Stimulated activated CD4-positive, alpha-beta T cell treated with anti-CD3 and anti-CD28 coated beads, Interleukin-1b, Interleukin-23, amount 100 ng/mL, for 48 hours (primary cell): Measurements from ENCODE around the gene DCUN1D3.
"Not testable (repeated sequence)": the region's sequence is repeated elsewhere in the genome, so short reads cannot be mapped to it uniquely, and the experiment has no call there.

Source experiments
- DNase-seq: peaks from one replicate; pipeline ENCODE4 v3.0.0-alpha.2; 2020

DCUN1D3 gene

DNA sequence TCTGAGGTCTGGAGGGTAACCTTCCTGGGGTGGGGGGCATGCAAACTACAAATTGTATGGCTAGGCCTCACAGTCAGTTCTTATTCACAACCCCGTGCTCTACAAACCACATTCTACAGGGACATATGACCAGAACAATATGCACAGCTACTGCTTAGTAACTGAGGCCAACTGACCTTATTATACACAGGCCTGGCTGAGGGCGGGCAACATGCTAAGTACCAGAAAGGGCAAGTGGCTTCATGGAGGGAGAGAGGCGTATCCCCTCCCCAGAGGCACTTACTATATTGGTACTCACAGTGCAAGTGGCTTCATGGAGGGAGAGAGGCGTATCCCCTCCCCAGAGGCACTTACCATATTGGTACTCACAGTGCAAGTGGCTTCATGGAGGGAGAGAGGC, 39.2 kb downstream of the DCUN1D3 start:
- DNase-seq: not testable (repeated sequence)

DNA sequence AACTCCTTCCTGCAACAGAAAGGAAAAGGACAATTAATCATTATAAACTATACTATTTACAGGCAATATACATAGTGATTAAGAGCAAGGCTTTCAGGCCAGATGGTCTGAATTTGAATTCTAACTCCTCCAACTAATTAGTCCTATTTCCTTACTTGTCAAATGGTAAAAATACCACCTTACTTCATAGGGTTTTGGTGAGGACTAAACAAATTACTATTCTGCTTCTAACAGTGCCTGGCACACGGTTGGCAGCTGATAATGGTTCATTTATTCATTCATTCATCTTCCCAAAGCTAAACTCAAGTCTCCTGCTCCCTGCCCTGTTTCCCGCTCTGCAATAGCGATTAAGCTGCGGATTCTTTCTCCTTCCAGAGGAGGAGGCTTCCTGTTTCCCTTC, 39.8 kb downstream of the DCUN1D3 start:
- DNase-seq: no peak

DNA sequence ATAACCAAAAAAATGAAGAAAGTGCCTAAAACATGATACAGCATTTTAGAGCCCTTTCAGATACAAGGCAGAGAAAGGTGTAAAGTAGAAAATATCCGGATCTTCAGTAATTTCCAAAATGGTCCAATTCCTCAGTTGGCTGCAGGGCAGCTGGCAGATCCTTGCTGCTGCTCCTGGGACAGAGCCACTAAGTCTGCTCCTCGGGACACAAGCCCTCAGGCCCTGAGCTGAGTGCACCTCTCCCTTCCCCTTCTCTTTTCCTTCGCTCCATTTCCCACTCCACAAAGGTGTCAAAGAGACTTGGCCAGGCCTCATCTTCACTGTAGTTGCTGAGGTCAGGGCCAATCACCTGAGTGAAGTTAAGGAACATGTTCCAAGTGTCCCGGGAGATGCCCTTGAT, 40.5 kb downstream of the DCUN1D3 start:
- no peak for DNase-seq

DNA sequence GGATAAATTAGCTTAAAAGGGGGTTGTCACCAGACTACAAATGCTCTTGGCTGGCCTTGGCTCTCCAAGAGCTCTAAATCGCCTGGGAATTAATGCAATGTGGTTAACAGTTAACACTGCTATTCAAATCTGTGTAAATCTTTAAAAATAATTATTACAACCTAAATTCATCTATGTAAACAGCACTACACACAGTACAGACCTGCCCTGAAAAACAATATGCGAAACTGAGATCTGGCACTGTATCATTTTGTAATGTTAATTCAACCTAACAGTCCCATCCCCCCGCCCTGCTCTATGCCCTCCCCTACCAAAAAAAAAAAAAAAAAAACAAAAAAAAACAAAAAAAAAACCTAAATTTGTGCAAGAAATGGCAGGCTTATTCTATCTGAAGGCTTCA, 40.9 kb downstream of the DCUN1D3 start:
- no peak for DNase-seq

DNA sequence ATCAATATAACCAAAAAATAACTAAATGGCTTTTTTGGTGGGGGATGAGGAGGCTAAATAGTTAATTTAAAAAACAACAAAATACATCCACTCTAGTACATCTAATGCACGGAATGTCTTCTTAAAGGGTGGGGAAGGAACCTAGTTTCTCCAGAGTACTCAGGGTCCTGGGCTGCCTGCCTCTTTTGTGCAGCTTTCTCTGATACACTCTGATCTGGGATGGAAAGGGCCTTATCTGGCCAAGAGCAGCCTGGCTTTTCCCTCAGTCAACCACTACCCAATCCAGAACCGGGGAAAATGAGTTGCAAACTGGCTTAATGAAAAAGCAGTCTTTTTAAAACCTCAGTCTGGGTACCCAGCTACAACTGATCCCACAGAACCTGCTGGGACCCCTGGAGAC, 42.9 kb downstream of the DCUN1D3 start:
- DNase-seq: no peak

DNA sequence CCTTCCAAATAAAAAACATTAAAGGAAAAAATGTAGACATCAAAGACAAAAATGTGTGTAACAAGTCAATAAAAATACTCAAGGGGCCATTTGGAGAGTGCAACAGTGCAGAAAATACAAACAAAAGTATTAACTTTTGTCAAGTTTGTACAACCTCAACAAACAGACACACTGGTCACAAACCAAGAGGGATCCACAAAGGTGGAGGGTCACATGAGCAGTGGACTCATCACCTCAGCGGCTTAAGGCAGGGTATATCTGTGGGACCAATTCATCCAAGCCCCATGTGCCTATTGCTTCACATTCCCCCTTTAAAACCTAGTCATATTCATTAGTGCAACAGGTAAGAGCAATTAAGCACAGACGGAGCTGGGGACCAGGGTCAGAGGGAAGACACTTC, 45.2 kb downstream of the DCUN1D3 start:
- DNase-seq: no peak

DNA sequence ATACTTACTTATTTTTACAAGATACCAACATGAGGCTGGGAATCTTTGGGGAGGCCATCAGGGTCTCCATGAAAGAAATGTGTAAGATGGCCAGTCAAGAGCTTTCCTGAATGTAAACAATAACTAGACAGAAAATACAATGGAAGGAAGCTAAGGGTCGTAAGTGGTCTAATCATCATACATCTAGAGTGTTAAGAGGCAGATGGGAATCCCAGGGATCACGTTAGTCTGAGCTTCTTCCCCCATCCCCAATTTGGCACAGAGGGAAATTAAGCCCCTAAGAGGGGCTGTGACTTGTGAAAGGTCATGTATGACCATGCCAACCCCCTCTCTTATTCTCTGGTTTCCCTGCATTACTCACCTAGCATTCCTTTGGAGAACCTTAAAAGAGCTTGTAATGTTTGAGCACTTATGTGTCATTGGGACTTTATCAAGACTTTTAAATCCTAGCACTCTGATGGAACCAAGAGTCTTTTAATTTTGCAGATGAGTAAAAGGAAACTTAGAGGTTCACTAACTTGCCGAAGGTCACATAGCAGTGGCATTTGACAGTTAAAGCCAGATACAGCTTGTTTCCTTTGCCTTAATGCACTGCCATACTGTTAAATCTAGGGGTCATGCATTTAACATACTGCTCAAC, 46.1 kb downstream of the DCUN1D3 start:
- no peak for DNase-seq

DNA sequence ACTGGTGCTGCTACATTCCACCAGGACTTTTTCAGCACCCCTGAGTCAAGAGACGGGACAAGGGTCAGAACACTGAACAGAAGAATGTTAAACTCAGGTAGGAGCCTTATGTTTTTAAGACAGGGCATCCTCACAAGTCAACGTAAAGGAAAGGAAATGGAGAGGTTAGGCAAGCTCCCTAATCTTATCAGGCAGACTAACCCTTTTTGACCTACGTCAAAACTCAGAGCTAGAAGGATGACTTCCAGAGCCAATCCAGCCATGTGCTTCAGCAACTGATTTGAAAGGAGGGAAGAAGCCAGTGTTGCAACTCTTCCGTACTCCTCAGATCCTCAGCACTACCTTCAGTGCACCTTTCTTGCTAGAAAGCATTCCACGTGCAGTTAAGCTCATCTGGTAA, 47.0 kb downstream of the DCUN1D3 start:
- DNase-seq: no peak

DNA sequence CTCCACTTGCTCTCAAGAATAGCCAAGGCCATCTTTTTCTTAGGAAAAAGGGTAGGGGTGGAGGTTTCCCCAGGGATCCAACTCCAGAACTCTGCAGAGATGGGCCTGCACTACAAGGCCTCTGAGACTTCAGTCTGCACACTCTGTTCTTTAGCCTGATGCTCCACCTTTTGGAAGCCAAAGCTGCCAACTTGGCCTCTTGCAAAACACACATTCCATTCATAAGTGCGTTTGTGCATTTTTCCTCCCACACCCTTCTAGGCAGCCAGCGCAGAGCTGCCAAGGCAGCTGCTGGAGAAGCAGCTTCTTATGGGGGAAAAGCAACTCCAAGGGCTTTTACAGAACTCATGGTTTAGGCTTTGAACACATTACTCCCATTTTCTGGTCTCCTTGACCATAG, 48.6 kb downstream of the DCUN1D3 start:
- no peak for DNase-seq

DNA sequence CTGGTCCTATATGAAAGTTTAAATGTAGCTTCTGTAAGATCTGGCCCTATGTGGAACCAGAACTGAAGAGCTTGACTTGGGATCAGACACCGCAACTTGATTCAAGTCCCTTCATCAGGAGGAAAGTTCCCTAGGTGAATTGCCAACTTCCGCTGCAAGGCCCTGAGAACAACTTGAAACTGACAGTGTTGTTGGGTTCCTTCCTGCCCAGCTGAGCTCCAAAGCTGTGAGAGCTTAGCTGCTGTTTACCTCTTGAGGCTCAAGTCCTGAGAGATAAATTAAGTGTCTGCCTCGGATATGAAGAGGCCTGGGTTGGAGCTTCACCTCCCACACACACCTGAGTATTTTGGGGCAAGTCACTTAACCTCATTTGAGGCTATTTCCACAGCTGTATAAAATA, 49.2 kb downstream of the DCUN1D3 start:
- DNase-seq: no peak

DNA sequence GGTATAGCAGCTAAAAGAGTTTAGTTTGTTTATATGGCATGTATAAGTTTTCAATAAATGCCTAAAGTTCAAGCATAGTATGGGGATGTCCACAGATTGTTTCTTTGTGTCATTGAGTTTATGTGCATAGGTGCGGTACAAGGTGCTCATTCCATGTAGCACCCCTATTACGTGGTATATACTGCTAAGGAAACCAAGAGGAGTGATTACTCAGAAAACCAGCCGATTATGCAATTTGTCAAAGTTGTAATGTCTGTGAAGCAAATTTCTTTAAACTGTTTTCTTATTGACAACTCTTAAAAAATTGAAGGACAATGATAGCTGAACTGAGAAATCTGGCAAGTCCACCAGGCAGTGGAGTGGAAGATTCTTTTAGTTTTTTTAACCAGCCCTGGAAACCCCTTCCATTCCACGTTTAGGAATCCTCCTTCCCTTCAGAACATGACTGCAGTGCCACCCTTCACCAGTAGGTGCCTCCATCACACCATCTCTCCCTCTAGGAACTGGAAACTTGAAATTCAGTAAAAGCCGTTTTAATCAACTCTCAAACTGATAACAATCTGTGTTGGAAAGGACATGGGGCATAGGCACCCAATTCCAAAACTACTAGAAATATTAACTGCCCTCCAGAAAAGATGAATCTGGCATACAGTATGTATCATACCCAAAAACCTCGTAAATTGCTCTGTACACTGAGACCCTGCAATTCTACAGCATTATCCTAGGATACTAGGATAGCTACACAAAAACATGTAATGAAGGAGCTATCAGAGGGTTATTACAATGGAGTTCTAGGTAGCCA, 50.4 kb downstream of the DCUN1D3 start:
- DNase-seq: peak; percentile 52

DNA sequence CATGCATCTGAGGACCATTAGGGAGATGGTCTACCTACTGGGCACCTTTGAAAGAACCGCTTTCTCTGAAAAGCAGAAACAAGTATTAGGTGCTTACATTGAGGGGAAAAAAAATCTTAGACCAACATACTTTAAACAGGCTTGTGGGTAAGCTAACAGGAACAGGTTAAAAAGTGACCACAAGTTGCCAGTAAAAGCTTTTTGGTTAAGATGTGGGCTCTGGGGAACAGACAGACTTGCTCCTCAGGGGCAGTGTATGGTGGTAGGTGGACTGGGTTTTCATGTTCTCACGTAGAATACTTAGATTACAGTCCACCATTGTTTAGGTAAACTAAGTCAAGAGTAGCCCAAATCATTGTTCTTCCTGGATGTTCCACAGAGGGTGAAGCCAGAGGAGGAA, 52.6 kb downstream of the DCUN1D3 start:
- DNase-seq: no peak

DNA sequence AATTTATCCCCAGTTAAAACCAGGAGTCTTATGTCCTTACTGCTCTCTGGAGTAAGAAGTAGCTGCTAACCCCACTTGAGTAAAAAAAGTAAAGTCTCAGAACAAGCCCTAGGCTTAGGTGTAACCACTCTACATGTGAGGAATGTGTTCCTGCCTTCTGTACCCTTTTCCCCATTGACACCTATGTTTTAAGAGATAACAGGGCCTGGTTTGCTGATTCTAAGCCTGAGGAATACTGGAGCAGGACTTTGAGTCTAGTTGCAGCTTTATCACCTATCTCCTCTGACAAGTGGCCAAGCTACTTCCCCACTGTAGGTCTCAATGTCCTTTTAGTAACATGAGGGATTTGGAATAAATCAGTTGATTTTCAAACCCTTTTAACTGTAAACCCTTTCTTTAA, 53.6 kb downstream of the DCUN1D3 start:
- no peak for DNase-seq

DNA sequence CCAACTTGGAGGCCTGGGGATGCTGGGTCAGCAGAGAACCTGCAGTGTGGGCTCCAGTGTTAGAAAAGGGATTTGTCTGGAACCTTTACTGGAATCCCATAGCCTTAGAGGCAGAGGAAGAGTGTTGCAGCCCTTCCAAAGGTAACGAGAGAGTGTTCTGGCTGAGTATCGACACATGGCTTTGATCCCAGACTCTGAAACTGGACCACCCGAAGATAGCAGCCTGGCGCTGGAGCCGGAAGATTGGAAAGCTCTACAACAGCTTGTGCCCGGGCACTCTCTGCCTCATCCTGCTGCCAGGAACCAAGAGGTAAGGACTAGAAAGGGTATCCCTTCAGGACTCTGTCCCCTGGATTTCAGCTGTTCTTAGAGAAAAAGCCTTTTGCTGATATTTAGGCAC, 54.1 kb downstream of the DCUN1D3 start:
- no peak for DNase-seq

DNA sequence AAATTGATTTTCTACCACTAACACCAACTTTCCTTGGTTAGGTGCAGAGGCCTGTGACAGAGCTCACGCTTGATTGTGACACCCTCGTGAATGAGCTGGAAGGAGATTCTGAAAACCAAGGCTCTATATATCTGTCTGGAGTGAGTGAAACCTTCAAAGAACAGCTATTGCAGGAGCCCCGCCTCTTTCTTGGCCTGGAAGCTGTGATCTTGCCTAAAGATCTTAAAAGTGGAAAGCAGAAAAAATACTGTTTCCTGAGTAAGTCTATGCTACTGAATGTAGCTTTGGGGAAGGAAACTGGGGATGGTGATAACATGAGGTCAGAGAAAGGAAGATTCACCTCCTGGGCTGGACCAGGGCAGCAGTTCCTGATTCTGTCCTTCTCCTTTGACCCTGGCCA, 55.6 kb downstream of the DCUN1D3 start:
- DNase-seq: peak; percentile 7

DNA sequence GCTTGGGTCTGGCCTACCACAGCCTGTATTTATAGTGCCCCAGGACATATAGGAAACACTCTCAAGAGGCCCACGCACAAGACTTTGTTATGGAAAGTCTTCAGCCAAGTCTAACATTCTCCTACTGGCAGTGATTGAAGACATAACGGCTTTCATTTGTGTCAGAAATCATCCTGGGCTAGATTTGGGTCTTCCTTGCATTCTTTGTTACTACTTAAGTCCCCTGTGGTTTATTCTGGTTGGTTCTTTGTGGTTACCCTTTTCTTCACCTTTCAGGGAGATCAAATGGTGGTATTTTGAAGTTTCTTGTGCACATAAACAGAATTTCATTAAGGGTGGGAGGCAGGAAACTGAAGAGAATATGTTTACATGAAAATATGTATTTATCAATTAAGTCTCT, 56.1 kb downstream of the DCUN1D3 start:
- no peak for DNase-seq

DNA sequence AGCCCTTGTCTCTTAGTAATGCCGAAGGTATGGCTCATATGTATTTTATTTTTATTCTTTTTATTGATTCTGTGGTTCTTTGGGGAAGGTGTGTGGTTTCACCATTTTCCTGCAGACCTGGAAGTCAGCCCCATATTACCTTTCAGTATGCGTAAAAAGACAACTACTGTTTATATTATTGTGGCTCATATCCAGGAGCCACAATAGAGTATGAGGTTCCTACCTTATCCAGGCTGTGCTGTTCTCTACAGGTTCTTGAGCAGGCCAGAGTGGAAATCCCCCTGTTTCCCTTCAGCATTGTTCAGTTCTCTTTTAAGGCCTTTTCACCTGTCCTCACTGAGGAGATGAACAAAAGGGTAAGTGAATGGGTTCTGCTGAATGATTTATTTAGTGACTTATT, 60.7 kb downstream of the DCUN1D3 start:
- DNase-seq: no peak

DNA sequence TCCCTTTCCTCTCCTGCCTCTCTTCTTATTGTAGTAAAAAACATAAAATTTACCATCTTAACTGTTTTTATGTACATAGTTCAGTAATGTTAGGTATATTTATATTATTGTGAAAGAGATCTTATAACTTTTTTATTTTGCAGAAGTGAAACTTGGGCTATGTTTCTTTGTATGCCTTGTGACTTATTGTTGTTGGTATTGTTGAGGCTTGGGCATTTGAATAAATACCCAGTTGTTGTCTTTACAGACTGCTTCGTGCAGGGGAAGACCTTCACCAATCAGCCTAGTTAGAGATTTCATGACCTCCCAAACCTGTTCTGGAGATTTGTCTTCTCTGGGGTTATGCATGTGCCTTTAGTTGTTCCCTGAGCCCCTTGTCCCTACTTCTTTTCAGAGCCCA, 61.9 kb downstream of the DCUN1D3 start:
- DNase-seq: no peak

DNA sequence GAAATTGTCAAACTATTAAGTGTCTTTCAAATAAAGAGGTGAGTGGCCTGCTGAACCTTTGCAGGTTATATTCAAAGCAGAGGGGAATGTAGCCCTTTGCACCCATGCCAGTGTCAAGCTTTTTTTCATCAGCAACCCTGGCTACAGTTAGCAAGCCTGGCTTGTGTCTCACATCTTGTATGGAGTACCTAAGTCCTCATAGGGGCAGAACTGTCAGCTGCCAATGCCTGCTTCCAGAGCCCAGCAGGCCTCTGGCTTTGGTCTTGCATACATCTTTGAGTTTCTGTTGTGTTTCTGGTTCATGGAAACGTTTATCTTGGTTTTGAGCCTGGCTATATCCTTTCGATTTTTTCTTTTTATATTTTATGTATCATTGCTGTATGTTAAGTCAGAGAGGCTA, 67.1 kb downstream of the DCUN1D3 start:
- DNase-seq: no peak

DNA sequence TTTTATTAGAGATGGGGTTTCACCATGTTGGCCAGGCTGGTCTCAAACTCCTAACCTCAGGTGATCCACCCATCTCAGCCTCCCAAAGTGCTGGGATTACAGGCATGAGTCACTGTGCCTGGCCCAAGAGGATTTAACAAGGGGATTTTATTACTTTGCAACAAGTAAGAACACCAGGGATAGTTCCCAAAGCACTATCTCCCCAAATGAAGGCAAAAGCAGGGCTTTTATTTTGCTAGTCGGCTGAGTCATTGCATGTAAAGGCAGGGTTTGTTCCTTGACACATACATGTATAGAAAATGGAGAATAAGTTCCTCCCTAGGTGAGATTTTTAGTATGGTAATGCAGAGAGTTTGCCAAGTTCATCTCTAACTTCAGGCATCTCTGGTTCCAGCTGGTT, 69.8 kb downstream of the DCUN1D3 start:
- DNase-seq: no peak

DNA sequence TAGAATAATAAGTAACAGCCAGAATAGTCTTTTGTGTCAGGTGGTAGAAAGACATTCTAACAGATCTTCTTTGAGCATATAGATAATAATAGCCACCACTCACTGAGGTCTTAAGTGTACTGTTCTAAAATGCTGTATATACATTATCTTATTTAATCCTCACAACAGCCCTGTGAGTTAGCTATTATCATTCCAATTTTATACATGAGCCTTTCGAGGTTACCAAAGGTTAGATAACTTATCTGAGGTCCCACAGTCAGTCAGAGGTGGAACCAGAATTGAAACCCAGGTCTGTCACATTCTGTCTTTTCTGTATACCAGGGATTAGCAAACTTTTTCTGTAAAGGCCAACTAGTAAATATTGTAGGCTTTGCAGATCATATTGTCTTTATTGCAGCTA, 70.6 kb downstream of the DCUN1D3 start:
- no peak for DNase-seq

DNA sequence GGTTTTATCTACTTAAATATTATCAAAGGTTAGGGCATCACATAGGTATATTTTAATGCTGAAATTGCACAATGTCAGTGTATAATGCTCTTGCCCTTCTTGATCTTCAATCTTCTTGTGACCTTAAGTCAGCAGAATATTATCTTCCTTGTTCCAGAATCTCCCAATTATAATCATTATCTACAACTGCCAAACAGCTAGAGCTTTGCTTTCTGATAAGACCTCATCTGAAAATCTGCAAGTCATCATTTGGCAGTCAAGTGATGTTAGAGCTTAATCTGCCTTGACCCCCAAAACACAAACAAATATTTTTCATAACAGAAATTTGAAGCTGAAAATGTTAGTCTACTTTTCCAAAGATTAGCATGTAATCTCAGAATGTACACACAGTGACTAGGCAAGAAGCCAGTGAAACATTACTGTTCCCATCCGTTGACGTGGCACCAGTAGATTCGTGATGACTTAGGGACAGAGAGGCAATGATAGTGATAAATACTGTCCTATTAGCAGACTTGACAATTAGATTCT, 74.1 kb downstream of the DCUN1D3 start:
- DNase-seq: no peak

DNA sequence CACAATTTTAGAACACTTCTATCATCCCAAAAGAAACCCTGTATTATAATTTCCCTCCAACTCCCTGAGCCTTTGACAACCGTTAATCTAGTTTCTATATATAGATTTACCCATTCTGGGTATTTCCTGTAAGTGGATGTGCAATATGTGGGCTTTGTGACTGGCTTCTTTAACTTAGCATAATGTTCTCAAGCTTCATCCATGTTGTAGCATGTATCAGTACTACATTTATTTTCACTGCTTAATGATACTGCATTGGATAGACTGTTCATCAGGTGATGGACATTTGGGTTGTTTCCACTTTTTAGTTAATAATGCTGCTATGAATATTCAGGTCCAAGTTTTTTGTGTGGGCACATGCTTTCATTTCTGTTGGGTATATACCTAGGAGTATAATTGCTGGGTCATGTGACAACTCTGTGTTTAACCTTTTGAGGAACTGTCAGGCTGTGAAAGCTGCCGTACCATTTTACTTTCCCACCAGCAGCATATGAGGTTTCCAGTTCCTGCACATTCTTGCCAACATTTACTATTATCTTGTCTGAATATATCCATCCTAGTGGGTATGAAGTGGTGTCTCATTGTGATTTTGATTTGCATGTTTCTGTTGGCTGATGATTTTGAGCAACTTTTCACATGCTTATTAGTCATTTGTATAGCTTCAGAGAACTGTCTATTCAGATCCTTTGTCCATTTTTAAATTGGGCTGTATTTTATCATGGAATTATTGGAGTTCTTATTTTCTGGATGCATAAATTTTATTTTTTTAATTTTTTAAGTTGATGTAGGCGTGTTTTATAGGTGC, 77.4 kb downstream of the DCUN1D3 start:
- no peak for DNase-seq

DNA sequence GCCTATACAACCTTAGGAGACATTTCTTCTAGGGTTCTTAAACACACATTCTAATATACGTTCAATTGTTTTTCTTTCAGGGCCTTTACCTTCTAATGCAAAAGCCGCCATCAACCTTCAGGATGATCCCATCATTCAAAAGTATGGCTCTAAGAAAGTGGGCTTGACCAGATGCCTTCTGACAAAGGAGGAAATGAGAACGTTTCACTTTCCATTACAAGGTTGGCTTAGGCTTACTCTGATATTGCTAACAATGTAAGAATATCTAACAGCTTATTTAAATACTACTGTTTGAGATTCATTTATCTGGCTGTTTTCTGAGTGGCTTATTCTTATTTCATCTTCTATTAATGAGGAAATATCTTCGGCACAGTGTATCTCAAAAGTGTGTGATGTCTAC, 78.5 kb downstream of the DCUN1D3 start:
- no peak for DNase-seq
